ENCODE results near the gene JARID2. TPM values are rescaled to one million over a fixed set of nuclear protein-coding genes. Genes with fewer than 3 reads are reported as not detected.

Gene JARID2
- total and polyA plus RNA-seq, 2 of the 8 experiments (the other 6 are each of a cell fraction or from before 2014, with no cell fraction given), result 60.1 to 239 TPM

GRCh38 chr6:15436451-15436850 is 190.6 kb downstream of the JARID2 start (continued):
- TF ChIP-seq SAP30 (IDR thresholded peaks at IDR 0.05; ENCODE audit: insufficient read depth, insufficient replicate concordance, low read length), result no peak
- TF ChIP-seq ASH2L (IDR thresholded peaks at IDR 0.05; ENCODE audit: low read length), result no peak
- TF ChIP-seq ATF2 (IDR thresholded peaks at IDR 0.05; ENCODE audit: low read length), result no peak
- TF ChIP-seq JUND (IDR thresholded peaks at IDR 0.05; ENCODE audit: low read length), result no peak
- TF ChIP-seq SIRT6 (IDR thresholded peaks at IDR 0.05; ENCODE audit: low read length), result no peak
